ENCODE data around the gene OPHN1. TPM values are rescaled to one million over a fixed set of nuclear protein-coding genes. Genes with fewer than 3 reads are reported as not detected.

Gene OPHN1
- total RNA-seq, 4 donors from 2014 or later = 7.0 to 11.5 (median 10.5) TPM

DNA sequence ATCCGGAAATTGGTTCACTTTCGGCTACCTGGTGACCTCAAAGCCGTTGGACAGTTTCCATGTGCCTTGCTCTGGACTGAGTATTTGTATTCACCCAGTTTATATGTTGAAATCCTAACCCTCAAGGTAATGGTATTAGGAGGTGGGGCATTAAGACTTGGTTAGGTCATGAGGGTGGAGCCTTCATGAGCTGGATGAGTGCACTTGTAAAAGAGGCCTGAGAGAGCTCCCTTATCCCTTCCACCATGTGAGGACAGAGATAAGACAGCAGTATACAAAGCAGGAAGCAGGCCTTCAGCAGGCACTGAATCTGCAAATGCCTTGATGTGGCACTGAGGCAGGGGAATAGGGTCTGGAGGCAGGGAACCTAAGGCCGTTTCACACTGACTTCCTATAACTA is 5.3 kb upstream of the OPHN1 start:
- Histone ChIP-seq H3K36me3 (no peaks in the 10 kb centered on the region), H3K9me3 (no peaks in the 10 kb centered on the region), H3K27me3 (no peaks in the 10 kb centered on the region), H3K27ac (no peak overlapping the region), H3K4me1 (peaks cover 8 to 11% of the 10 kb centered on the region in 2 donors), H3K4me3 (replicated peaks in 1 of 3) (no peak overlapping the region)
- no peak for DNase-seq
- WGBS, 2 donors = 90 to 96% methylated on average over 4 of the region's 4 CpGs
- intact Hi-C loops (cut with DNase I) = no loop called here
- TF ChIP-seq POLR2A (IDR thresholded peaks at IDR 0.05) (no peak), CTCF (IDR thresholded peaks at IDR 0.05) (no peak)

- TF ChIP-seq CTCF (IDR thresholded peaks at IDR 0.05) (no peak), POLR2A (IDR thresholded peaks at IDR 0.05) (no peak)
- H3K4me1 ChIP-seq = peaks cover 0 to 7% of the 10 kb centered on the region in 2 donors
- intact Hi-C loops (cut with DNase I) = no loop called here
Measured at GRCh38 chrX:68433981-68434299, 645 bp upstream of the OPHN1 start.

GRCh38 chrX:68432648-68433047 is 647 bp downstream of the OPHN1 start:
- intact Hi-C loops (cut with DNase I) = no loop called here
- no peak for TF ChIP-seq CTCF (IDR thresholded peaks at IDR 0.05)
- TF ChIP-seq POLR2A (IDR thresholded peaks at IDR 0.05) = no peak
- Histone ChIP-seq H3K4me1 (peaks cover 0 to 7% of the 10 kb centered on the region in 2 donors), H3K27ac (peak overlapping the region in 2 of 3 donors; percentile 71 to 84), H3K9me3 (no peaks in the 10 kb centered on the region), H3K36me3 (no peaks in the 10 kb centered on the region), H3K4me3 (replicated peaks in 1 of 3) (peak overlapping the region in 2 of 3 donors; percentile 37 to 51), H3K27me3 (no peaks in the 10 kb centered on the region)
- 3 to 5% methylated on average over 6 to 12 of the region's 12 CpGs for WGBS, 2 donors
- no peak for DNase-seq

More at GRCh38 chrX:68433981-68434299, 645 bp upstream of the OPHN1 start:
- H3K27me3 ChIP-seq = no peaks in the 10 kb centered on the region
- peak overlapping the region; percentile 71 to 84 (median 71) for H3K27ac ChIP-seq
- DNase-seq = no peak
- no peaks in the 10 kb centered on the region for H3K9me3 ChIP-seq
- H3K4me3 ChIP-seq (replicated peaks in 1 of 3) = peak overlapping the region in 2 of 3 donors; percentile 37 to 51
- no peaks in the 10 kb centered on the region for H3K36me3 ChIP-seq
- 1 to 2% methylated on average over 6 to 11 of the region's 13 CpGs for WGBS, 2 donors

DNA sequence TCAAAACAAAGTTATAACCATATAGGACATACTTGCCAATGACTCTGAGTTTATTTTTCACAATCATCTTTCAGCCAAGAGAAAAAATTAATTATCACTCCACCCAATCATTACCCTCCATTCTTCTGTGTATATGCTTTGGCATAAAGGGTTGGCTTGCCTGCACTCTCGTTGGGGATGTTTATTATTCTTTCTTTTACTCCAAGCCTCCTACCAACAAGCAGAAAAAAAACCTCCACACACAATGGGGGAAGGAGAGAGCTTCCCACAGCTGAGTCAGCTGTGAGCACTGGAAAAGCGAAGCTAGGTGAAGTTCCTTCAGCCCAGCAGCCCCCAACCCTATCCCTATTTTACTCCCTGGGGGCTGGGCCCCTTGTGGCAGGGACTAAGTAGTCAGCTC is 1.5 kb downstream of the OPHN1 start:
- H3K4me3 ChIP-seq (replicated peaks in 1 of 3) = no peak overlapping the region
- no peaks in the 10 kb centered on the region for H3K36me3 ChIP-seq
- DNase-seq = no peak
- no peaks in the 10 kb centered on the region for H3K27me3 ChIP-seq
- peaks cover 0 to 7% of the 10 kb centered on the region in 2 donors for H3K4me1 ChIP-seq
- intact Hi-C loops (cut with DNase I) = no loop called here
- no peak overlapping the region for H3K27ac ChIP-seq
- 77% methylated on average over 2 of the region's 2 CpGs for WGBS, 2 donors
- no peak for TF ChIP-seq POLR2A (IDR thresholded peaks at IDR 0.05)
- no peak for TF ChIP-seq CTCF (IDR thresholded peaks at IDR 0.05)
- H3K9me3 ChIP-seq = no peaks in the 10 kb centered on the region

DNA sequence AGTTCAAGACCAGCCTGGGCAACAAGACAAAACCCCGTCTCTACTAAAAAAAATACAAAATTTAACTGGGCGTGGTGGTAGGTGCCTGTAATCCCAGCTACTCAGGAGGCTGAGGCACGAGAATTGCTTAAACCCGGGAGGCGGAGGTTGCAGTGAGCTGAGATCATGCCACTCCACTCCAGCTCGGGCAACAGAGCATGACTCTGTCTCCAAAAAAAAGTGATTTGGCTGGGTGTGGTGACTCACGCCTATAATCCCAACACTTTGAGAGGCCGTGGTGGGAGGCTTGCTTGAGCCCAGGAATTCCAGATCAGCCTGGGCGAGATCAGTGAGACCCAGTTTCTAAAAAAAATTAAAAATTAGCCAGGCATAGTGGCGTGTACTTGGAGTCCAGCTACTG is 4.1 kb downstream of the OPHN1 start:
- Histone ChIP-seq H3K4me1 (peaks cover 0 to 7% of the 10 kb centered on the region in 2 donors), H3K27me3 (peaks cover 3% of the 10 kb centered on the region), H3K9me3 (no peaks in the 10 kb centered on the region), H3K36me3 (no peaks in the 10 kb centered on the region), H3K27ac (no peak overlapping the region), H3K4me3 (replicated peaks in 1 of 3) (no peak overlapping the region)
- no peak for DNase-seq
- no peak for TF ChIP-seq CTCF (IDR thresholded peaks at IDR 0.05)
- WGBS, 2 donors = 92 to 96% methylated on average over 10 of the region's 10 CpGs
- intact Hi-C loops (cut with DNase I) = no loop called here
